H1 (cell line): ENCODE data around the gene NPBWR2. TPM values are rescaled to one million over a fixed set of nuclear protein-coding genes. Genes with fewer than 3 reads are reported as not detected.

Experiments used
- BRCA1 ChIP-seq: IDR thresholded peaks from 2 replicates; pipeline ENCODE4 v1.6.1; 2012; ENCODE audit warnings: low read depth, low read length, improper control_type of control experiment
- CHD7 ChIP-seq: fragments of 300-600 bp; sonication (generic); IDR thresholded peaks from 2 replicates; pipeline ENCODE4 v1.7.1; 2012; ENCODE audit warnings: low read length, moderate library complexity, mild to moderate bottlenecking, inconsistent platforms; ENCODE audit not compliant: insufficient replicate concordance
- RAD21 ChIP-seq, 2 experiments: IDR thresholded peaks in 1 of 2; conservative IDR thresholded peaks in 1 of 2; 2 replicates each; pipeline ENCODE4 v1.6.1; 2011; ENCODE audit warnings: low read depth in 2 of 2, low read length in 2 of 2, improper control_type of control experiment in 1 of 2, inconsistent platforms in 1 of 2, mild to moderate bottlenecking in 1 of 2, moderate library complexity in 1 of 2
- polyA plus RNA-seq, 7 experiments: library from polyadenylated mRNA; depleted of rRNA in 3 of 7; stranded (reverse) in 5 of 7; unstranded in 2 of 7; fragments of >200 nt in 5 of 7; fragments of 200-250 nt in 2 of 7; gene quantifications; 1 replicate in 5 of 7; 2 replicates in 1 of 7; 4 replicates in 1 of 7; pipeline versions ENCODE4 v1.2.1 to v1.2.3, GENCODE V29; 2011 to 2013; ENCODE audit warnings: missing spikeins in 2 of 7, mixed read lengths in 2 of 7
- total RNA-seq: library from RNA; stranded (reverse); fragmentation: NEBNext Ultra II Directional; extraction: Animal tissue kit (Norgen Biotek cat#: 25700); gene quantifications from 2 replicates; pipeline ENCODE4 v1.2.1, GENCODE V29; 2021
- TF ChIP-seq, protein P1 (sequence below): IDR thresholded peaks from 2 replicates; pipeline ENCODE4 v1.6.1; 2011; ENCODE audit warnings: low read length, improper control_type of control experiment

NPBWR2 gene
- total and polyA plus RNA-seq, 2 of the 8 experiments (the other 6 are each of a cell fraction or from before 2014, with no cell fraction given), result not detected

DNA sequence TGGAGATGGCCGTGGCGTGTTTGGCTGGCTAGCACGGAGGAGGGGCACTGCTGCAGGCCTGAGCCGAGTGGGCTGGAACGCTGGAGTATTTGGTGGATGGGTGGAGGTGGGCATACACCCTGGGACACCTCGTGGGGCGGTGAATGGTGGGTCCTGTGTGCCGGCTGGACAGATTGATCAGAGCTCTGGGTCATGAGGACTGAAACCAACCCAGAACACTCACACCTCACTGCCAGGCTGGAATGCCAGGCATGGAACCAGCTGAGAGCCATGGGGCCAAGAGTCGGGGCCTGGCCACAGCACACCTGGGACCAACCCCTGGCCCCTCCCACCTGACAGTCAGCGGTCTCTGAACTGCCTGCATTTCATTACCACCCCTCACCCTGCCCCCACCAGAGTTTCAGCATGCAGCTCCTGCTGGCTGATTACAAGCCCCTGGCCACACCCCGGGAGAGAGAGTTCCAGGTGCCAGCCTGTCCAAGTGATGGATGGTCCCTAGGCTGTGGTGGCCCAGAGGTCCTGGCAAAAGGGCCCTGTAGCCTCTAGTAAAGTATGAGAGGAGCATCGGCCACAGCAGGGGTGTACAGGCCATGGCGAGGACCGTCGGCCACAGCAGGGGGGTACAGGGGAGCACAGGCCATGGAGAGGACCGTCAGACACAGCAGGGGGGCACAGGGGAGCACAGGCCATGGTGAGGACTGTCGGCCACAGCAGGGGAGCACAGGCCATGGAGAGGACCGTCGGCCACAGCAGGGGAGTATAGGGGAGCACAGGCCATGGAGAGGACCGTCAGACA lies 3.3 kb downstream of the NPBWR2 start (continued):
- TF ChIP-seq CHD7, result no peak
- TF ChIP-seq, protein P1, sequence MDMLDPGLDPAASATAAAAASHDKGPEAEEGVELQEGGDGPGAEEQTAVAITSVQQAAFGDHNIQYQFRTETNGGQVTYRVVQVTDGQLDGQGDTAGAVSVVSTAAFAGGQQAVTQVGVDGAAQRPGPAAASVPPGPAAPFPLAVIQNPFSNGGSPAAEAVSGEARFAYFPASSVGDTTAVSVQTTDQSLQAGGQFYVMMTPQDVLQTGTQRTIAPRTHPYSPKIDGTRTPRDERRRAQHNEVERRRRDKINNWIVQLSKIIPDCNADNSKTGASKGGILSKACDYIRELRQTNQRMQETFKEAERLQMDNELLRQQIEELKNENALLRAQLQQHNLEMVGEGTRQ, result no peak
- no peak for TF ChIP-seq RAD21 (IDR thresholded peaks at IDR 0.05 in 1 of 2, conservative IDR thresholded peaks at IDR 0.05 in 1 of 2; ENCODE audit: low read depth in 2 of 2, low read length in 2 of 2)
- no peak for TF ChIP-seq BRCA1
